Right ventricle myocardium superior (tissue), 1 donor: Measurements from ENCODE around the gene FAM111B. TPM values are rescaled to one million over a fixed set of nuclear protein-coding genes. Genes with fewer than 3 reads are reported as not detected.
A peak's percentile ranks its signal among the peaks of the same experiment; 100 is the strongest.
"Not testable (repeated sequence)": the region's sequence is repeated elsewhere in the genome, so short reads cannot be mapped to it uniquely, and the experiment has no call there.

Experiments used
- ATAC-seq: fragments of 200-7000 bp; cut with Tn5 transposase; one replicate; pipeline ENCODE4 v1.9.1; 2020; ENCODE audit warnings: mild to moderate bottlenecking; ENCODE audit not compliant: poor library complexity
- DNase-seq: peaks from one replicate; pipeline ENCODE4 v3.0.0-alpha.2; 2020
- intact Hi-C: fragments of 100-400 bp; cut with DNase I; formaldehyde crosslinking; loops from one replicate; pipeline ENCODE4 v1.11.2; 2022
- long read RNA-seq: library from polyadenylated mRNA; unstranded; transcript quantifications from one replicate; pipeline ENCODE4 v2.0.0, GENCODE V29; 2021
- total RNA-seq: library from RNA; stranded (reverse); fragmentation: NEBNext Ultra II Directional; extraction: Animal tissue kit (Norgen Biotek cat#: 25700); gene quantifications from one replicate; pipeline ENCODE4 v1.2.1, GENCODE V29; 2021
- donor health status: DM: no; HTN: yes; CAD: no; lungs with severe emphysema.

FAM111B gene
- total RNA-seq, result 1.0 TPM
- long read RNA-seq, result 0 reads

GRCh38 chr11:59106363-59107336 lies at the start of gene FAM111B:
TSS of gene FAM111B (plus strand) at chr11:59107237. CDS start at chr11:59109626, 2,389 bp downstream.
- ATAC-seq (peak; percentile 98), DNase-seq (peak; percentile 86)
- intact Hi-C loops, result no loop called here

GRCh38 chr11:59058120-59059033 lies 48.7 kb upstream of the FAM111B start:
- DNase-seq (peak; percentile 70), ATAC-seq (peak; percentile 84)
- intact Hi-C loops, result not testable (repeated sequence)

GRCh38 chr11:59060096-59060495 lies 46.9 kb upstream of the FAM111B start:
- ATAC-seq, intact Hi-C loops, DNase-seq: not testable (repeated sequence)

- DNase-seq (no peak), ATAC-seq (no peak)
- intact Hi-C loops, result no loop called here
Measured at GRCh38 chr11:59062602-59063529, 44.2 kb upstream of the FAM111B start.

- ATAC-seq, DNase-seq, intact Hi-C loops: not testable (repeated sequence)
Measured at GRCh38 chr11:59063996-59064727, 42.9 kb upstream of the FAM111B start.

GRCh38 chr11:59069087-59069486 lies 38.0 kb upstream of the FAM111B start:
- DNase-seq (no peak), ATAC-seq (no peak)
- intact Hi-C loops, result no loop called here

GRCh38 chr11:59076876-59077571 lies 30.0 kb upstream of the FAM111B start:
- no peak for ATAC-seq
- intact Hi-C loops, result no loop called here
- DNase-seq, result no peak

GRCh38 chr11:59078435-59078834 lies 28.6 kb upstream of the FAM111B start:
- intact Hi-C loops, result no loop called here
- ATAC-seq, result no peak
- DNase-seq, result no peak

- DNase-seq, result no peak
- intact Hi-C loops, result no loop called here
- ATAC-seq, result no peak
Measured at GRCh38 chr11:59079086-59079485, 28.0 kb upstream of the FAM111B start.

- DNase-seq, ATAC-seq, intact Hi-C loops: not testable (repeated sequence)
Measured at GRCh38 chr11:59080421-59080820, 26.6 kb upstream of the FAM111B start.

GRCh38 chr11:59081430-59082020 lies 25.5 kb upstream of the FAM111B start:
- intact Hi-C loops, DNase-seq, ATAC-seq: not testable (repeated sequence)

GRCh38 chr11:59086007-59086406 lies 21.0 kb upstream of the FAM111B start, which contains the start of gene GLYATL1B:
TSS of gene GLYATL1B (plus strand) at chr11:59086307. CDS start at chr11:59086307, 0 bp downstream.
- DNase-seq, ATAC-seq, intact Hi-C loops: not testable (repeated sequence)

- ATAC-seq (no peak), DNase-seq (no peak)
- intact Hi-C loops, result no loop called here
Measured at GRCh38 chr11:59088162-59088561, 18.9 kb upstream of the FAM111B start.

- DNase-seq, ATAC-seq, intact Hi-C loops: not testable (repeated sequence)
Measured at GRCh38 chr11:59093576-59093975, 13.5 kb upstream of the FAM111B start.

GRCh38 chr11:59095225-59095624 lies 11.8 kb upstream of the FAM111B start:
- ATAC-seq, intact Hi-C loops, DNase-seq: not testable (repeated sequence)

GRCh38 chr11:59095972-59096575 lies 11.0 kb upstream of the FAM111B start:
- DNase-seq, ATAC-seq, intact Hi-C loops: not testable (repeated sequence)
